Natural killer cell (primary cell): ENCODE measurements around the gene KRT23. TPM values are rescaled to one million over a fixed set of nuclear protein-coding genes. Genes with fewer than 3 reads are reported as not detected.

Source experiments
- ATAC-seq, 3 donors: fragments of 150-1000 bp in 2 of 3; fragments of 200-7000 bp in 1 of 3; cut with Tn5 transposase; 1 replicate in 1 of 3; 2 replicates in 2 of 3; pipeline ENCODE4 v1.10.0; 2021; ENCODE audit warnings: mild to moderate bottlenecking in 2 of 3, moderate library complexity in 2 of 3
- DNase-seq, 2 donors: peaks; one replicate each; pipeline versions ENCODE4 v3.0.0 to v3.0.0-alpha.2; 2013 to 2021; ENCODE audit warnings: mixed read lengths in 1 of 2
- H3K27ac ChIP-seq: one replicate; pipeline ENCODE4 v1.5.1; 2013; ENCODE audit warnings: mild to moderate bottlenecking, low read length
- H3K27me3 ChIP-seq: one replicate; pipeline ENCODE4 v1.6.1; 2013; ENCODE audit warnings: low read length; ENCODE audit not compliant: control insufficient read depth, insufficient read depth
- H3K36me3 ChIP-seq: one replicate; pipeline ENCODE4 v1.6.1; 2013; ENCODE audit warnings: low read length; ENCODE audit not compliant: control insufficient read depth, insufficient read depth
- H3K4me1 ChIP-seq: one replicate; pipeline ENCODE4 v1.6.1; 2013; ENCODE audit warnings: low read length; ENCODE audit not compliant: control insufficient read depth, insufficient read depth
- H3K4me3 ChIP-seq: one replicate; pipeline ENCODE4 v1.5.1; 2013; ENCODE audit warnings: low read length
- H3K9me3 ChIP-seq: one replicate; pipeline ENCODE4 v1.6.1; 2013; ENCODE audit warnings: low read length; ENCODE audit not compliant: control insufficient read depth, insufficient read depth
- H3K27ac Mint-ChIP-seq, 2 donors: one replicate each; pipeline ENCODE4 v1.8.0; 2022; ENCODE audit warnings: mild to moderate bottlenecking in 2 of 2, mixed read lengths in 2 of 2, moderate library complexity in 1 of 2
- H3K27me3 Mint-ChIP-seq, 2 donors: one replicate each; pipeline ENCODE4 v1.8.0; 2022; ENCODE audit warnings: low read depth in 2 of 2, mixed read lengths in 2 of 2
- H3K36me3 Mint-ChIP-seq: one replicate; pipeline ENCODE4 v1.8.0; 2022; ENCODE audit warnings: mixed read lengths
- H3K4me1 Mint-ChIP-seq, 2 donors: one replicate each; pipeline ENCODE4 v1.8.0; 2022; ENCODE audit warnings: mixed read lengths in 2 of 2
- H3K4me3 Mint-ChIP-seq: one replicate; pipeline ENCODE4 v1.8.0; 2022; ENCODE audit warnings: mild to moderate bottlenecking, moderate library complexity, mixed read lengths
- H3K9me3 Mint-ChIP-seq, 2 donors: one replicate each; pipeline ENCODE4 v1.8.0; 2022; ENCODE audit warnings: mixed read lengths in 2 of 2
- WGBS: methylation state at CpG from one replicate; pipeline ENCODE4 v1.1.7; 2013; ENCODE audit warnings: missing lambda C conversion rate; ENCODE audit not compliant: insufficient coverage; 5-methylcytosine and 5-hydroxymethylcytosine counted together
- intact Hi-C: fragments of 100-400 bp; cut with micrococcal nuclease; formaldehyde crosslinking; loops from one replicate; pipeline ENCODE4 v1.14.2; 2022
- total RNA-seq, 4 donors: library from RNA; stranded (reverse); fragments of 120-200 nt in 1 of 4; gene quantifications; one replicate each; pipeline versions ENCODE4 v1.2.3 to v1.2.4, GENCODE V29; 2013 to 2022
- TF ChIP-seq, protein P1 (sequence below): fragments of 200-600 bp; IDR thresholded peaks from one replicate; pipeline ENCODE4 v1.8.0; 2022; ENCODE audit warnings: antibody characterized with exemption

KRT23 gene
- total RNA-seq, 3 donors from 2014 or later (not counting 1 experiment from before 2014, with no cell fraction given) = 0.83 TPM; not detected in 2

DNA sequence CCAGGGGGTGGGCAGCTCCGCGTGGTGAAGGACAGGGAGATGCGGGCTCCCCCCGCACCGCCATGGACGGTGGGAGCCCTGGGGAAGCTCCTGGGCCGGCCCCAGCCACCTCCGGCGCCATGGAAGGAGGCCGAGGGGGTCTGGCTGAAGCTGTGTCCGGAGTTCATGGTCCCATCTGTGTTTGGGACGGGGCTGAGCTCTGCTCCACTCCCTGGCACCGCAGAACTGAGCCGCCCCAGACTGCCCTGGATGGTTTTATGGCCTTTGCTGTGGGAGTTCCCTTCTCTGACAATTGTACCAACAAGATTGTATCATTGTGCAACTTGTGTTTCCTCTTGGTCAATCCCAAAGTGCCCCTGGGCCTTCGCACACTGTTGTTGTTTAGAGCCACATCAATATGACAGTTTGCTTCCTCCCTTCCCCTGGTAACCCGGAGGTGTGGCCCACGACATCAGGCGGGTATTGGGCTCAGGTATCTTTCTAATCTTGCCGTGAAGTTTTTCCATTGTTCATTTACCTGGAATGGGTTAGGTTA lies 942 bp downstream of the KRT23 start:
- no peak for DNase-seq
- H3K9me3 ChIP-seq = no peaks in the 10 kb centered on the region
- no peaks in the 10 kb centered on the region for H3K9me3 Mint-ChIP-seq
- H3K36me3 Mint-ChIP-seq = no peaks in the 10 kb centered on the region
- no peaks in the 10 kb centered on the region for H3K4me1 ChIP-seq
- no peaks in the 10 kb centered on the region for H3K36me3 ChIP-seq
- no peaks in the 10 kb centered on the region for H3K4me1 Mint-ChIP-seq
- no peak overlapping the region for H3K4me3 ChIP-seq
- H3K27ac Mint-ChIP-seq = no peak overlapping the region
- WGBS = 90% methylated on average over 19 of the region's 19 CpGs
- no peaks in the 10 kb centered on the region for H3K27me3 ChIP-seq
- H3K27ac ChIP-seq = no peak overlapping the region
- no peak for ATAC-seq
- TF ChIP-seq, protein P1, sequence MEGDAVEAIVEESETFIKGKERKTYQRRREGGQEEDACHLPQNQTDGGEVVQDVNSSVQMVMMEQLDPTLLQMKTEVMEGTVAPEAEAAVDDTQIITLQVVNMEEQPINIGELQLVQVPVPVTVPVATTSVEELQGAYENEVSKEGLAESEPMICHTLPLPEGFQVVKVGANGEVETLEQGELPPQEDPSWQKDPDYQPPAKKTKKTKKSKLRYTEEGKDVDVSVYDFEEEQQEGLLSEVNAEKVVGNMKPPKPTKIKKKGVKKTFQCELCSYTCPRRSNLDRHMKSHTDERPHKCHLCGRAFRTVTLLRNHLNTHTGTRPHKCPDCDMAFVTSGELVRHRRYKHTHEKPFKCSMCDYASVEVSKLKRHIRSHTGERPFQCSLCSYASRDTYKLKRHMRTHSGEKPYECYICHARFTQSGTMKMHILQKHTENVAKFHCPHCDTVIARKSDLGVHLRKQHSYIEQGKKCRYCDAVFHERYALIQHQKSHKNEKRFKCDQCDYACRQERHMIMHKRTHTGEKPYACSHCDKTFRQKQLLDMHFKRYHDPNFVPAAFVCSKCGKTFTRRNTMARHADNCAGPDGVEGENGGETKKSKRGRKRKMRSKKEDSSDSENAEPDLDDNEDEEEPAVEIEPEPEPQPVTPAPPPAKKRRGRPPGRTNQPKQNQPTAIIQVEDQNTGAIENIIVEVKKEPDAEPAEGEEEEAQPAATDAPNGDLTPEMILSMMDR = no peak
- peaks cover 4 to 32% of the 10 kb centered on the region in 2 donors for H3K27me3 Mint-ChIP-seq
- intact Hi-C loops = no loop called here
- H3K4me3 Mint-ChIP-seq = no peak overlapping the region

DNA sequence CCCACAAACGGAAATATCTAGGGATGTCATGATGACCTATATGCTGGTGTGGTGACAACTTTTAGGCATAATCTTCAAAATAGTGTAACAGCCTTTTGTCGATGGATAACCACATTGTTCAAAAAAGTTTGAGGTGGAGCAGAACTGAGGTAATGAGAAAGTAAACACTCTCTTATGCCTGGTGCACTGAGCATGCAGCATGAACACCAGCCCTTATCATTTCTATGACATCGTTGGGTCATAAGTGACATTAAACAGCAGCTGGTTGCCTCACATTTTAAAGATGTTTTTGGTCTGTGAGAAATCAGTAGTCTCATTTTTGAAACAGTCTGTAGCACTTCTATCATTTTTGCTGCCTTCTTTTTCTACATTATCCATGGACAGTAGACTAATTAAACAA lies 1.8 kb downstream of the KRT23 start:
- Mint-ChIP-seq H3K27ac (no peak overlapping the region), H3K27me3 (peaks cover 4 to 32% of the 10 kb centered on the region in 2 donors), H3K9me3 (no peaks in the 10 kb centered on the region), H3K4me3 (no peak overlapping the region), H3K36me3 (no peaks in the 10 kb centered on the region), H3K4me1 (no peaks in the 10 kb centered on the region)
- DNase-seq (no peak), ATAC-seq (no peak)
- H3K4me1 ChIP-seq = no peaks in the 10 kb centered on the region
- intact Hi-C loops = no loop called here
- H3K27ac ChIP-seq = no peak overlapping the region
- no peaks in the 10 kb centered on the region for H3K36me3 ChIP-seq
- no peak overlapping the region for H3K4me3 ChIP-seq
- 87% methylated on average over 3 of the region's 3 CpGs for WGBS
- no peaks in the 10 kb centered on the region for H3K9me3 ChIP-seq
- H3K27me3 ChIP-seq = no peaks in the 10 kb centered on the region
- TF ChIP-seq, protein P1 = no peak

DNA sequence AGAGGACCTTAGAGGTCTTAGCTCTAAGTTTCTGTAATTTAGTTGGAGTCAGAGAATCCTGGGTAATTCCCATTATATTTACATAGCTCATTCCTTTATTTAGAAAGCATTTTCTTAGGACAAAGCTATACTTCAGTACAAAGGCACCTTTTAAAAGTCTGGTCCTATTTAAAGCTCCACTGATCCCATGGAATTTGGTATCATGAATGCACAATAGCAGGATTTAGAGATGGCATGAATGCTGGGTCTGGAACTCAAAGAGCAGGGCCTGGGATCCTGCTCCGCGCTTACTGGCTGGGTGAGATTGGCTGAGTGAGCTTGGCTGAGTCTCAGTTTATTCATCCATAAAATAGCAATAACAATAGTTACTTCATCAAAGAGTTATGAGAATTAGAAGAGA lies 4.8 kb downstream of the KRT23 start:
- Mint-ChIP-seq H3K27me3 (peaks cover 7 to 26% of the 10 kb centered on the region in 2 donors), H3K27ac (no peak overlapping the region), H3K4me3 (no peak overlapping the region), H3K4me1 (no peaks in the 10 kb centered on the region), H3K36me3 (no peaks in the 10 kb centered on the region), H3K9me3 (no peaks in the 10 kb centered on the region)
- DNase-seq = no peak
- TF ChIP-seq, protein P1 = no peak
- Histone ChIP-seq H3K4me3 (no peak overlapping the region), H3K9me3 (no peaks in the 10 kb centered on the region), H3K36me3 (no peaks in the 10 kb centered on the region), H3K27ac (no peak overlapping the region), H3K4me1 (no peaks in the 10 kb centered on the region), H3K27me3 (no peaks in the 10 kb centered on the region)
- intact Hi-C loops = no loop called here
- no peak for ATAC-seq
- no CpG with 5 or more reads among the region's 2 CpGs for WGBS

GRCh38 chr17:40931311-40931710 lies 6.1 kb downstream of the KRT23 start:
- intact Hi-C loops = no loop called here
- WGBS = 84% methylated on average over 3 of the region's 3 CpGs
- ATAC-seq = no peak
- H3K27me3 ChIP-seq = no peaks in the 10 kb centered on the region
- Mint-ChIP-seq H3K36me3 (no peaks in the 10 kb centered on the region), H3K4me1 (no peaks in the 10 kb centered on the region), H3K9me3 (no peaks in the 10 kb centered on the region), H3K4me3 (no peak overlapping the region), H3K27me3 (peaks cover 15 to 39% of the 10 kb centered on the region in 2 donors), H3K27ac (no peak overlapping the region)
- no peak overlapping the region for H3K27ac ChIP-seq
- no peaks in the 10 kb centered on the region for H3K9me3 ChIP-seq
- no peak for DNase-seq
- H3K36me3 ChIP-seq = no peaks in the 10 kb centered on the region
- H3K4me1 ChIP-seq = no peaks in the 10 kb centered on the region
- H3K4me3 ChIP-seq = no peak overlapping the region
- TF ChIP-seq, protein P1 = no peak
